ENCODE data around the gene TXNRD1. TPM values are rescaled to one million over a fixed set of nuclear protein-coding genes. Genes with fewer than 3 reads are reported as not detected.

Gene TXNRD1
- total RNA-seq, 1 experiment from 2014 or later: 327 TPM

DNA sequence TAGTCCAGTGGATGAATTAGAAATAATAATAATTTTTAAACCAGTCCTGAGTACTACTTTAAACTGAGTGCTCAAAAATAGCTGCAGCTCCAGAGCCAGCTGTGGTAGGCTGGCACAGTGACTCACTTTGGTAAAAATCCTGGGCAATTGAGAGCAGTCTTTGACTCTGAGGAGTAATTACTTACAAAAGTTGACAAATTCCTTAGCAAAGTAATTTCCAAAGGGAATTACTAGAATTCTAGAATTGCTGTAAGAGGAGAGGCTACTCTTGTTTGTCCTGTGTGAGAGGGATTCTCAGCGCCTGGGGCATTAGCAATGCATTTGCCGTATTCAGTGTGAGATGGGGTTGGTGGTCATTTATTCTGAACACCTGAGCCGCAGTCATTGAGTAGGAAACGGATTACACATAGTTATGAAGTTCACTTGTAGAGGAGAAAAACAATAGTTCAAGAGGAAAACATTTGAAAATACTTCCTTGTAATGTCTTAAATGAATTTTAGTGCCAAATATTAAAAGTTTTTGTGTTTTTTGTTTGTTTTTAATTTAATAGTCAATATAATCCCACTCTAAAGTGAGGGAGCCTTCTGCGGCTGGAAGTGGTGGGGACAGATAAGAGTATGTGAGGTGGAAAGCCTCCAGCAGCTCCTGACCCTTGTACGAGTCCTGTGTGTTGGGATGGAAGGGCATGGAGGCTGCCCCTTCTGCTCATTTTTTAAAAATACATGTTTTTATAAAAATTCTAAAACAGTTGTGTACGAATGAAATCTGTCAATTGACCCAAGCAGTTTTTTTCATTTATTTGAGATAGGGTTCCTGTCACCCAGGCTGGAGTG is 129.9 kb downstream of the TXNRD1 start:
- ChIA-PET CTCF (no interaction called here), POLR2A (no interaction called here), RAD21 (ENCODE audit: low non-redundant PET in 1 of 2, low total read pairs in 2 of 2, uncharacterized antibody in 2 of 2, unreplicated experiment in 2 of 2) (no interaction called here)
- H3K27me3 ChIP-seq (ENCODE audit: insufficient read depth, low read length): no peaks in the 10 kb centered on the region
- no peak overlapping the region for H3K4me3 ChIP-seq (replicated peaks in 1 of 2; ENCODE audit: low read depth in 1 of 2, low read length in 2 of 2)
- TF ChIP-seq FOSL1 (IDR thresholded peaks at IDR 0.05; ENCODE audit: low read depth): no peak
- TF ChIP-seq, protein P1, sequence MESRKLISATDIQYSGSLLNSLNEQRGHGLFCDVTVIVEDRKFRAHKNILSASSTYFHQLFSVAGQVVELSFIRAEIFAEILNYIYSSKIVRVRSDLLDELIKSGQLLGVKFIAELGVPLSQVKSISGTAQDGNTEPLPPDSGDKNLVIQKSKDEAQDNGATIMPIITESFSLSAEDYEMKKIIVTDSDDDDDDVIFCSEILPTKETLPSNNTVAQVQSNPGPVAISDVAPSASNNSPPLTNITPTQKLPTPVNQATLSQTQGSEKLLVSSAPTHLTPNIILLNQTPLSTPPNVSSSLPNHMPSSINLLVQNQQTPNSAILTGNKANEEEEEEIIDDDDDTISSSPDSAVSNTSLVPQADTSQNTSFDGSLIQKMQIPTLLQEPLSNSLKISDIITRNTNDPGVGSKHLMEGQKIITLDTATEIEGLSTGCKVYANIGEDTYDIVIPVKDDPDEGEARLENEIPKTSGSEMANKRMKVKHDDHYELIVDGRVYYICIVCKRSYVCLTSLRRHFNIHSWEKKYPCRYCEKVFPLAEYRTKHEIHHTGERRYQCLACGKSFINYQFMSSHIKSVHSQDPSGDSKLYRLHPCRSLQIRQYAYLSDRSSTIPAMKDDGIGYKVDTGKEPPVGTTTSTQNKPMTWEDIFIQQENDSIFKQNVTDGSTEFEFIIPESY (IDR thresholded peaks at IDR 0.05; ENCODE audit: extremely low read depth, insufficient replicate concordance, low read length): no peak
- TF ChIP-seq SRF (IDR thresholded peaks at IDR 0.05; ENCODE audit: low read depth): no peak
- no peak for TF ChIP-seq YY1 (IDR thresholded peaks at IDR 0.05; ENCODE audit: extremely low read depth, insufficient replicate concordance, low read depth, low read length)
- no peak for TF ChIP-seq TCF7L2 (IDR thresholded peaks at IDR 0.05; ENCODE audit: borderline replicate concordance, extremely low read depth, insufficient read depth, insufficient read length)
- no peak for TF ChIP-seq ZFX (IDR thresholded peaks at IDR 0.05)
- TF ChIP-seq, protein P2, sequence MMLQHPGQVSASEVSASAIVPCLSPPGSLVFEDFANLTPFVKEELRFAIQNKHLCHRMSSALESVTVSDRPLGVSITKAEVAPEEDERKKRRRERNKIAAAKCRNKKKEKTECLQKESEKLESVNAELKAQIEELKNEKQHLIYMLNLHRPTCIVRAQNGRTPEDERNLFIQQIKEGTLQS (IDR thresholded peaks at IDR 0.05): no peak
- no peak for TF ChIP-seq EZH2phosphoT487 (IDR thresholded peaks at IDR 0.05; ENCODE audit: borderline replicate concordance)
- TF ChIP-seq RAD21 (IDR thresholded peaks at IDR 0.05; ENCODE audit: low read depth): no peak
- TF ChIP-seq, protein P3, sequence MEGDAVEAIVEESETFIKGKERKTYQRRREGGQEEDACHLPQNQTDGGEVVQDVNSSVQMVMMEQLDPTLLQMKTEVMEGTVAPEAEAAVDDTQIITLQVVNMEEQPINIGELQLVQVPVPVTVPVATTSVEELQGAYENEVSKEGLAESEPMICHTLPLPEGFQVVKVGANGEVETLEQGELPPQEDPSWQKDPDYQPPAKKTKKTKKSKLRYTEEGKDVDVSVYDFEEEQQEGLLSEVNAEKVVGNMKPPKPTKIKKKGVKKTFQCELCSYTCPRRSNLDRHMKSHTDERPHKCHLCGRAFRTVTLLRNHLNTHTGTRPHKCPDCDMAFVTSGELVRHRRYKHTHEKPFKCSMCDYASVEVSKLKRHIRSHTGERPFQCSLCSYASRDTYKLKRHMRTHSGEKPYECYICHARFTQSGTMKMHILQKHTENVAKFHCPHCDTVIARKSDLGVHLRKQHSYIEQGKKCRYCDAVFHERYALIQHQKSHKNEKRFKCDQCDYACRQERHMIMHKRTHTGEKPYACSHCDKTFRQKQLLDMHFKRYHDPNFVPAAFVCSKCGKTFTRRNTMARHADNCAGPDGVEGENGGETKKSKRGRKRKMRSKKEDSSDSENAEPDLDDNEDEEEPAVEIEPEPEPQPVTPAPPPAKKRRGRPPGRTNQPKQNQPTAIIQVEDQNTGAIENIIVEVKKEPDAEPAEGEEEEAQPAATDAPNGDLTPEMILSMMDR (IDR thresholded peaks at IDR 0.05 in 2 of 3, conservative IDR thresholded peaks at IDR 0.05 in 1 of 3; ENCODE audit: borderline replicate concordance in 1 of 3, insufficient read depth in 1 of 3, low read depth in 2 of 3, low read length in 2 of 3): no peak
- TF ChIP-seq ELF1 (IDR thresholded peaks at IDR 0.05; ENCODE audit: borderline replicate concordance, low read depth): no peak
- no peak for TF ChIP-seq SIN3A (IDR thresholded peaks at IDR 0.05; ENCODE audit: low read depth)
- no peak for TF ChIP-seq POLR2AphosphoS5 (IDR thresholded peaks at IDR 0.05; ENCODE audit: low read depth, low read length)
- TF ChIP-seq ZNF274 (IDR thresholded peaks at IDR 0.05; ENCODE audit: low read depth, low read length): no peak
- TF ChIP-seq JUND (IDR thresholded peaks at IDR 0.05): no peak
- TF ChIP-seq CBX3 (IDR thresholded peaks at IDR 0.05; ENCODE audit: low read depth): no peak
- no peak for TF ChIP-seq POLR2A (IDR thresholded peaks at IDR 0.05; ENCODE audit: borderline replicate concordance, extremely low read depth, insufficient read depth, insufficient read length)
- no peak overlapping the region for H3K27ac ChIP-seq (ENCODE audit: low read depth, low read length)
- H3K9ac ChIP-seq (ENCODE audit: low read length): no peak overlapping the region
- H3K4me1 ChIP-seq (ENCODE audit: control insufficient read depth in 1 of 2, insufficient read depth in 2 of 2, low read length in 2 of 2): no peaks in the 10 kb centered on the region
- no peak overlapping the region for H2AFZ ChIP-seq (ENCODE audit: low read depth, low read length, poor library complexity, severe bottlenecking)
- H4K20me1 ChIP-seq (ENCODE audit: insufficient read depth): peaks cover 43% of the 10 kb centered on the region; the same call in 1 of the 2 replicates
- no peak for DNase-seq (ENCODE audit: low read depth, low spot score)
- H3K79me2 ChIP-seq (ENCODE audit: insufficient read depth, low read length): peaks cover 99% of the 10 kb centered on the region
- H3K36me3 ChIP-seq (ENCODE audit: control insufficient read depth in 1 of 2, insufficient read depth in 2 of 2, low read length in 2 of 2): peaks cover 52 to 79% of the 10 kb centered on the region in 2 experiments
- no peaks in the 10 kb centered on the region for H3K9me3 ChIP-seq (ENCODE audit: control insufficient read depth in 1 of 2, insufficient read depth in 1 of 2, low read depth in 1 of 2, low read length in 2 of 2)
- intact Hi-C loops (cut with micrococcal nuclease): no loop called here
- no peak overlapping the region for H3K4me2 ChIP-seq (ENCODE audit: low read length)
- no TSS peak for BruUV-seq (replicated peaks)
- ATAC-seq: no peak
- no peaks in the 10 kb centered on the region for H3K9me2 ChIP-seq (ENCODE audit: insufficient read depth)
